HCT116 (cell line): ENCODE results near the gene STARD5. TPM values are rescaled to one million over a fixed set of nuclear protein-coding genes. Genes with fewer than 3 reads are reported as not detected.

Experiments used
- ATAC-seq: fragments of 200-7000 bp; cut with Tn5 transposase; 2 replicates; pipeline ENCODE4 v1.9.1; 2020; ENCODE audit warnings: mild to moderate bottlenecking, moderate library complexity
- BruUV-seq: library from RNA; stranded (reverse); fragments of 400-500 nt; replicated peaks from 2 replicates; lab custom pipeline; 2021; lab: Mats Ljungman, UMichigan
- CTCF ChIA-PET: fragments of 300-600 bp; sonication (Branson Sonifier 250); formaldehyde crosslinking; loops from one replicate; lab custom pipeline; 2021; ENCODE audit warnings: antibody characterized with exemption; lab: Charles Lee
- POLR2A ChIA-PET: fragments of 300-600, 350-600 bp; sonication (Branson Sonifier 250); formaldehyde crosslinking; loops from one replicate; lab custom pipeline; 2021; ENCODE audit warnings: antibody characterized with exemption; lab: Charles Lee
- RAD21 ChIA-PET, 2 experiments: fragments of 300-600 bp; sonication (Branson Sonifier 250); formaldehyde crosslinking; loops; one replicate each; lab custom pipeline; 2023; ENCODE audit warnings: low total read pairs in 2 of 2; ENCODE audit not compliant: uncharacterized antibody in 2 of 2, unreplicated experiment in 2 of 2, low non-redundant PET in 1 of 2; lab: Charles Lee
- DNase-seq: peaks from one replicate; pipeline ENCODE4 v3.0.0-alpha.2; 2010; ENCODE audit warnings: low read depth, low spot score
- H2AFZ ChIP-seq: fragments of 200-600 bp; shearing (Covaris generic), sonication (generic); 2 replicates; pipeline ENCODE4 v1.6.1; 2017; ENCODE audit warnings: low read depth, mixed run types, mixed read lengths, antibody characterized with exemption, low read length; ENCODE audit not compliant: poor library complexity, severe bottlenecking
- H3K27ac ChIP-seq: 2 replicates; pipeline ENCODE4 v1.5.1; 2012; ENCODE audit warnings: low read depth, low read length
- H3K27me3 ChIP-seq: fragments of 200-600 bp; sonication (generic); 2 replicates; pipeline ENCODE4 v1.6.1; 2016; ENCODE audit warnings: mixed run types, low read length, mixed read lengths; ENCODE audit not compliant: insufficient read depth
- H3K36me3 ChIP-seq, 2 experiments: fragments of 200-500 bp in 1 of 2; fragments of 200-600 bp in 1 of 2; sonication (Bioruptor generic) in 1 of 2; sonication (generic) in 1 of 2; 2 replicates each; pipeline versions ENCODE4 v1.5.1 to v1.6.1; 2014 to 2016; ENCODE audit warnings: low read length in 2 of 2, inconsistent platforms in 1 of 2, mixed read lengths in 1 of 2, mixed run types in 1 of 2; ENCODE audit not compliant: insufficient read depth in 2 of 2, control insufficient read depth in 1 of 2
- H3K4me1 ChIP-seq, 2 experiments: fragments of 200-600 bp in 1 of 2; sonication (generic) in 1 of 2; 2 replicates each; pipeline versions ENCODE4 v1.5.1 to v1.6.1; 2012 to 2017; ENCODE audit warnings: low read length in 2 of 2, inconsistent platforms in 1 of 2, mild to moderate bottlenecking in 1 of 2, mixed read lengths in 1 of 2, mixed run types in 1 of 2, moderate library complexity in 1 of 2; ENCODE audit not compliant: insufficient read depth in 2 of 2, control insufficient read depth in 1 of 2
- H3K4me2 ChIP-seq: fragments of 200-600 bp; sonication (generic); 2 replicates; pipeline ENCODE4 v1.6.1; 2017; ENCODE audit warnings: mixed run types, low read length, mixed read lengths
- H3K4me3 ChIP-seq, 2 experiments: fragments of 200-600 bp in 1 of 2; sonication (generic) in 1 of 2; replicated peaks in 1 of 2; 2 replicates each; pipeline ENCODE4 v1.5.1; 2011 to 2016; ENCODE audit warnings: low read length in 2 of 2, control low read depth in 1 of 2, low read depth in 1 of 2, mild to moderate bottlenecking in 1 of 2, mixed read lengths in 1 of 2, mixed run types in 1 of 2
- H3K79me2 ChIP-seq: fragments of 200-600 bp; sonication (generic); 2 replicates; pipeline ENCODE4 v1.6.1; 2017; ENCODE audit warnings: mild to moderate bottlenecking, mixed run types, low read length, moderate library complexity, mixed read lengths; ENCODE audit not compliant: insufficient read depth
- H3K9ac ChIP-seq: fragments of 200-600 bp; sonication (generic); 2 replicates; pipeline ENCODE4 v1.6.1; 2016; ENCODE audit warnings: low read length, mixed read lengths
- H3K9me2 ChIP-seq: fragments of 200-600 bp; sonication (generic), shearing (Covaris generic); 2 replicates; pipeline ENCODE4 v1.6.1; 2017; ENCODE audit warnings: mixed run types, mild to moderate bottlenecking, moderate library complexity; ENCODE audit not compliant: insufficient read depth
- H3K9me3 ChIP-seq, 2 experiments: fragments of 200-500 bp in 1 of 2; fragments of 200-600 bp in 1 of 2; sonication (Bioruptor generic) in 1 of 2; sonication (generic) in 1 of 2; 2 replicates each; pipeline ENCODE4 v1.6.1; 2014 to 2017; ENCODE audit warnings: low read length in 2 of 2, mixed read lengths in 2 of 2, inconsistent platforms in 1 of 2, low read depth in 1 of 2, mild to moderate bottlenecking in 1 of 2, mixed run types in 1 of 2, moderate library complexity in 1 of 2; ENCODE audit not compliant: control insufficient read depth in 1 of 2, insufficient read depth in 1 of 2
- H4K20me1 ChIP-seq: fragments of 200-600 bp; sonication (generic), shearing (Covaris generic); 2 replicates; pipeline ENCODE4 v1.6.1; 2017; ENCODE audit warnings: mixed run types, mild to moderate bottlenecking, moderate library complexity; ENCODE audit not compliant: insufficient read depth
- ATF3 ChIP-seq: IDR thresholded peaks from 2 replicates; pipeline ENCODE4 v1.6.1; 2012
- FOSL1 ChIP-seq: IDR thresholded peaks from 2 replicates; pipeline ENCODE4 v1.6.1; 2012; ENCODE audit warnings: low read depth
- JUND ChIP-seq: IDR thresholded peaks from 2 replicates; pipeline ENCODE4 v1.6.1; 2012
- POLR2AphosphoS5 ChIP-seq: IDR thresholded peaks from 2 replicates; pipeline ENCODE4 v1.6.1; 2011; ENCODE audit warnings: mild to moderate bottlenecking, low read depth, low read length, moderate library complexity
- SIN3A ChIP-seq: IDR thresholded peaks from 2 replicates; pipeline ENCODE4 v1.6.1; 2012; ENCODE audit warnings: low read depth
- ZBTB33 ChIP-seq: IDR thresholded peaks from 2 replicates; pipeline ENCODE4 v1.6.1; 2011; ENCODE audit warnings: mild to moderate bottlenecking, low read length, moderate library complexity; ENCODE audit not compliant: insufficient replicate concordance; ENCODE audit errors: extremely low read depth
- intact Hi-C: fragments of 100-400 bp; cut with micrococcal nuclease; formaldehyde crosslinking; loops from 2 replicates; pipeline ENCODE4 v1.10.0; 2022
- total RNA-seq: library from RNA; stranded (reverse); gene quantifications from one replicate; pipeline ENCODE4 v1.2.1, GENCODE V29; 2021; ENCODE audit not compliant: unreplicated experiment
- TF ChIP-seq, protein P1 (sequence below): IDR thresholded peaks from 2 replicates; pipeline ENCODE4 v1.6.1; 2012

STARD5 gene
- total RNA-seq, 1 experiment from 2014 or later: 4.0 TPM

DNA sequence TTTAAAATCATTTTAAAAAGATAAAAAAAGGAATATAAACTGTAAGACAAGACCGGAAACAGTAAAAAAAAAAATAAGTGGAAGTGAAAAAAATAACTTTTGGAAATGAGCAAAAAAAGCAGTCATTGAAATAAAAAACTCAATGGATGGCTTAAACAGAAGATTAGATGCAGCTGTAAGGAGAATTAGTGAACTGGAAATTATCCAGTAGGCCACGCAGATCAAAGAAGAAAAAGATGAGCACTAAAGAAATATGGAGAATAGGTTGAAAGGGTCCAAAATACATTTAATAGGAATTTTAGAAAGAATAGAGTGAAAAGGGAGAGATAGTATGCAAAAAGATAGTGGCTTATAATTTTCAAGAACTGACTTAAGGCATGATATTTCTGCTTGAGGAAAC, 47.0 kb downstream of the STARD5 start:
- CTCF ChIA-PET: interaction anchor here (1.9 kb wide), 1 partner anchor 11 kb away, joined by 8 read pairs; no protein-coding TSS in a partner anchor
- ATAC-seq (no peak), DNase-seq (no peak)
- Histone ChIP-seq H3K9me3 (no peaks in the 10 kb centered on the region), H3K79me2 (no peaks in the 10 kb centered on the region), H3K4me1 (peaks cover 2 to 8% of the 10 kb centered on the region in 2 experiments; a peak in 2 of 4 replicates), H4K20me1 (no peaks in the 10 kb centered on the region), H3K36me3 (no peaks in the 10 kb centered on the region), H3K4me2 (no peak overlapping the region), H3K9ac (no peak overlapping the region), H3K4me3 (no peak overlapping the region), H3K27ac (no peak overlapping the region), H3K27me3 (no peaks in the 10 kb centered on the region), H3K9me2 (no peaks in the 10 kb centered on the region), H2AFZ (no peak overlapping the region)
- POLR2A ChIA-PET: no interaction called here
- TF ChIP-seq JUND (no peak), POLR2AphosphoS5 (no peak), ATF3 (no peak), SIN3A (no peak), ZBTB33 (no peak), FOSL1 (no peak)
- TF ChIP-seq, protein P1, sequence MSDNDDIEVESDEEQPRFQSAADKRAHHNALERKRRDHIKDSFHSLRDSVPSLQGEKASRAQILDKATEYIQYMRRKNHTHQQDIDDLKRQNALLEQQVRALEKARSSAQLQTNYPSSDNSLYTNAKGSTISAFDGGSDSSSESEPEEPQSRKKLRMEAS: no peak
- BruUV-seq: no TSS peak
- RAD21 ChIA-PET: no interaction called here
- intact Hi-C loops: loop anchor here (5.0 kb wide), 2 partner anchors 205 to 830 kb away; no protein-coding TSS in a partner anchor
